T47D (cell line): Measurements from ENCODE around the gene RNASE2.

Source experiments
- DNase-seq, 2 experiments: peaks; one replicate each; pipeline versions ENCODE4 v3.0.0 to v3.0.0-alpha.2; 2011 to 2012; ENCODE audit warnings: low read depth in 1 of 2, low spot score in 1 of 2
- JUND ChIP-seq: IDR thresholded peaks from 2 replicates; pipeline ENCODE4 v1.6.1; 2012; ENCODE audit warnings: low read depth
- in situ Hi-C: cut with HindIII; loops from 2 replicates; pipeline ENCODE4 v1.10.0; 2016; ENCODE audit warnings: low sequenced_read_pairs, low pct_unique_long_range_greater_than_20kb

Gene RNASE2

GRCh38 chr14:20989787-20990600 lies 34.7 kb downstream of the RNASE2 start, which contains the start of gene METTL17:
METTL17 (plus strand) TSS chr14:20989980; CDS start chr14:20990003, 23 bp downstream.
- in situ Hi-C loops = no loop called here
- no peak for TF ChIP-seq JUND
- peak; percentile 64 to 96 for DNase-seq

GRCh38 chr14:20996521-20996920 lies 41.2 kb downstream of the RNASE2 start:
- in situ Hi-C loops = no loop called here
- no peak for DNase-seq
- TF ChIP-seq JUND = no peak

GRCh38 chr14:20997115-20997514 lies 41.8 kb downstream of the RNASE2 start:
- DNase-seq = no peak
- no peak for TF ChIP-seq JUND
- in situ Hi-C loops = no loop called here

GRCh38 chr14:20997564-20997963 lies 42.3 kb downstream of the RNASE2 start:
- in situ Hi-C loops = no loop called here
- TF ChIP-seq JUND = no peak
- DNase-seq = no peak

- no peak for TF ChIP-seq JUND
- peak in 1 of 2 experiments; percentile 70 for DNase-seq
- in situ Hi-C loops = no loop called here
Measured at GRCh38 chr14:20998139-20998538, 42.9 kb downstream of the RNASE2 start.

GRCh38 chr14:20998674-20999366 lies 43.5 kb downstream of the RNASE2 start, which contains the start of gene SLC39A2:
SLC39A2 (plus strand) TSS chr14:20999293; CDS start chr14:20999447, 154 bp downstream.
- no peak for TF ChIP-seq JUND
- peak; percentile 21 to 87 for DNase-seq
- in situ Hi-C loops = no loop called here

GRCh38 chr14:20999591-20999990 lies 44.3 kb downstream of the RNASE2 start:
- DNase-seq = no peak
- in situ Hi-C loops = no loop called here
- no peak for TF ChIP-seq JUND

- no peak for DNase-seq
- TF ChIP-seq JUND = no peak
- in situ Hi-C loops = no loop called here
Measured at GRCh38 chr14:21001218-21001617, 45.9 kb downstream of the RNASE2 start.

GRCh38 chr14:21003788-21004346 lies 48.6 kb downstream of the RNASE2 start:
- no peak for DNase-seq
- no peak for TF ChIP-seq JUND
- in situ Hi-C loops = no loop called here
